H1 (cell line): ENCODE data around the gene DAAM1. TPM values are rescaled to one million over a fixed set of nuclear protein-coding genes. Genes with fewer than 3 reads are reported as not detected.

Source experiments
- CTCF ChIA-PET: fragments of 300-600 bp; sonication (Branson Sonifier 250); formaldehyde crosslinking; loops from one replicate; lab custom pipeline; 2021; ENCODE audit not compliant: partially characterized antibody; lab: Charles Lee
- POLR2A ChIA-PET: fragments of 300-600 bp; sonication (Branson Sonifier 250); formaldehyde crosslinking; loops from one replicate; lab custom pipeline; 2021; ENCODE audit warnings: inconsistent platforms; ENCODE audit not compliant: partially characterized antibody; lab: Charles Lee
- DNase-seq, 2 experiments: peaks; one replicate each; pipeline versions ENCODE4 v3.0.0 to v3.0.0-alpha.2; 2010 to 2022; ENCODE audit warnings: low spot score in 2 of 2, low read depth in 1 of 2, mixed read lengths in 1 of 2
- FAIRE-seq: peaks from 2 replicates; lab custom pipeline; 2011; peaks lifted over from hg19 to GRCh38; lab: Jason Lieb, UNC
- H2AFZ ChIP-seq: 2 replicates; pipeline ENCODE4 v1.8.1; 2012; ENCODE audit warnings: low read length, inconsistent platforms
- H2AK5ac ChIP-seq: 2 replicates; pipeline ENCODE4 v1.6.1; 2013; ENCODE audit warnings: low read depth, low read length
- H2BK120ac ChIP-seq: replicated peaks from 2 replicates; pipeline ENCODE3; 2013; ENCODE audit warnings: low read depth, low read length, inconsistent platforms
- H2BK12ac ChIP-seq: 2 replicates; pipeline ENCODE4 v1.6.1; 2013; ENCODE audit warnings: low read depth, low read length
- H2BK15ac ChIP-seq: 2 replicates; pipeline ENCODE4 v1.6.1; 2013; ENCODE audit warnings: low read length
- H2BK20ac ChIP-seq: 2 replicates; pipeline ENCODE4 v1.6.1; 2013; ENCODE audit warnings: low read length
- H2BK5ac ChIP-seq: 2 replicates; pipeline ENCODE4 v1.6.1; 2013; ENCODE audit warnings: low read depth, low read length
- H3K14ac ChIP-seq: 2 replicates; pipeline ENCODE4 v1.6.1; 2013; ENCODE audit warnings: inconsistent platforms; ENCODE audit not compliant: insufficient read length
- H3K18ac ChIP-seq: 2 replicates; pipeline ENCODE4 v1.6.1; 2013; ENCODE audit warnings: low read length; ENCODE audit errors: extremely low read depth
- H3K23ac ChIP-seq: 2 replicates; pipeline ENCODE4 v1.6.1; 2013; ENCODE audit warnings: inconsistent platforms; ENCODE audit not compliant: insufficient read length
- H3K23me2 ChIP-seq: 2 replicates; pipeline ENCODE4 v1.6.1; 2013; ENCODE audit warnings: low read depth, low read length
- H3K27ac ChIP-seq: 2 replicates; pipeline ENCODE4 v1.6.1; 2011; ENCODE audit warnings: low read depth, low read length, inconsistent platforms
- H3K27me3 ChIP-seq, 4 experiments: replicated peaks in 1 of 4; 1 replicate in 1 of 4; 2 replicates in 3 of 4; pipeline versions ENCODE4 v1.6.1 to v1.8.1; 2011 to 2013; ENCODE audit warnings: low read length in 3 of 4, mild to moderate bottlenecking in 3 of 4, inconsistent platforms in 2 of 4, mixed read lengths in 2 of 4, moderate library complexity in 1 of 4; ENCODE audit not compliant: control insufficient read depth in 3 of 4, insufficient read depth in 3 of 4; ENCODE audit errors: extremely low read depth in 1 of 4
- H3K36me3 ChIP-seq, 4 experiments: 2 replicates each; pipeline versions ENCODE4 v1.6.1 to v1.8.1; 2011 to 2013; ENCODE audit warnings: mild to moderate bottlenecking in 4 of 4, low read length in 3 of 4, moderate library complexity in 2 of 4, control low read depth in 1 of 4, inconsistent platforms in 1 of 4; ENCODE audit not compliant: insufficient read depth in 4 of 4, control insufficient read depth in 2 of 4
- H3K4ac ChIP-seq: replicated peaks from 2 replicates; pipeline ENCODE3; 2013; ENCODE audit warnings: low read length, low read depth, mixed read lengths, inconsistent platforms; ENCODE audit not compliant: insufficient read length
- H3K4me1 ChIP-seq, 4 experiments: replicated peaks in 1 of 4; 1 replicate in 1 of 4; 2 replicates in 3 of 4; pipeline versions ENCODE4 v1.6.1 to v1.8.1; 2011 to 2013; ENCODE audit warnings: low read length in 3 of 4, inconsistent platforms in 2 of 4, mixed read lengths in 1 of 4; ENCODE audit not compliant: insufficient read depth in 4 of 4, control insufficient read depth in 3 of 4
- H3K4me2 ChIP-seq, 2 experiments: 2 replicates each; pipeline versions ENCODE4 v1.6.1 to v1.8.1; 2011 to 2013; ENCODE audit warnings: low read depth in 2 of 2, low read length in 2 of 2, control low read depth in 1 of 2, inconsistent platforms in 1 of 2, mild to moderate bottlenecking in 1 of 2; ENCODE audit not compliant: insufficient read depth in 1 of 2
- H3K4me3 ChIP-seq, 4 experiments: fragments of 200-600, 300-600 bp in 1 of 4; sonication (generic), shearing (Covaris generic), sonication (Bioruptor Twin) in 1 of 4; 2 replicates each; pipeline versions ENCODE4 v1.5.1 to v1.8.1; 2011 to 2016; ENCODE audit warnings: low read length in 4 of 4, low read depth in 3 of 4, control low read depth in 2 of 4, inconsistent platforms in 2 of 4, mild to moderate bottlenecking in 2 of 4, mixed read lengths in 1 of 4, moderate library complexity in 1 of 4; ENCODE audit not compliant: insufficient read depth in 2 of 4; ENCODE audit errors: extremely low read depth in 1 of 4
- H3K56ac ChIP-seq: replicated peaks from 2 replicates; pipeline ENCODE3; 2013; ENCODE audit warnings: low read depth, mild to moderate bottlenecking, mixed read lengths, low read length, inconsistent platforms; ENCODE audit not compliant: insufficient read length
- H3K79me1 ChIP-seq: 2 replicates; pipeline ENCODE4 v1.6.1; 2013; ENCODE audit warnings: low read depth, low read length, control low read depth
- H3K79me2 ChIP-seq, 2 experiments: 2 replicates each; pipeline versions ENCODE4 v1.6.1 to v1.8.1; 2012 to 2013; ENCODE audit warnings: low read length in 2 of 2, mild to moderate bottlenecking in 2 of 2, inconsistent platforms in 1 of 2; ENCODE audit not compliant: insufficient read depth in 2 of 2, control insufficient read depth in 1 of 2
- H3K9ac ChIP-seq, 4 experiments: replicated peaks in 1 of 4; 1 replicate in 1 of 4; 2 replicates in 3 of 4; pipeline versions ENCODE4 v1.6.1 to v1.8.1; 2011 to 2013; ENCODE audit warnings: low read depth in 3 of 4, low read length in 3 of 4, control low read depth in 2 of 4, mild to moderate bottlenecking in 2 of 4, moderate library complexity in 2 of 4, inconsistent platforms in 1 of 4; ENCODE audit errors: extremely low read depth in 1 of 4
- H3K9me3 ChIP-seq, 2 experiments: 2 replicates each; pipeline versions ENCODE4 v1.6.1 to v1.8.1; 2012 to 2013; ENCODE audit warnings: mild to moderate bottlenecking in 2 of 2, moderate library complexity in 2 of 2, control low read depth in 1 of 2, inconsistent platforms in 1 of 2, low read depth in 1 of 2, low read length in 1 of 2, mixed read lengths in 1 of 2; ENCODE audit not compliant: insufficient read depth in 2 of 2
- H4K20me1 ChIP-seq, 2 experiments: replicated peaks in 1 of 2; 2 replicates each; pipeline versions ENCODE3 to v1.8.1; 2011 to 2013; ENCODE audit warnings: inconsistent platforms in 2 of 2, low read length in 2 of 2, mild to moderate bottlenecking in 1 of 2; ENCODE audit not compliant: insufficient read depth in 2 of 2, control insufficient read depth in 1 of 2
- H4K5ac ChIP-seq: 2 replicates; pipeline ENCODE4 v1.6.1; 2013; ENCODE audit warnings: low read length, low read depth, mixed read lengths, inconsistent platforms; ENCODE audit not compliant: insufficient read length
- H4K8ac ChIP-seq: 2 replicates; pipeline ENCODE4 v1.8.0; 2013; ENCODE audit warnings: mild to moderate bottlenecking, moderate library complexity, low read length, inconsistent platforms; ENCODE audit not compliant: insufficient read depth; ENCODE audit errors: extremely low read depth
- H4K91ac ChIP-seq: replicated peaks from 2 replicates; pipeline ENCODE3; 2013; ENCODE audit warnings: low read length, mixed read lengths, inconsistent platforms; ENCODE audit not compliant: insufficient read length
- ATF3 ChIP-seq: IDR thresholded peaks from 2 replicates; pipeline ENCODE4 v1.6.1; 2011; ENCODE audit warnings: low read depth, mild to moderate bottlenecking, low read length; ENCODE audit not compliant: insufficient read depth
- TEAD4 ChIP-seq: IDR thresholded peaks from 2 replicates; pipeline ENCODE4 v1.6.1; 2012; ENCODE audit warnings: low read depth, low read length, inconsistent platforms, mixed read lengths
- WGBS, 2 experiments: shearing (Covaris generic) in 1 of 2; methylation state at CpG; one replicate each; pipeline versions ENCODE4 v1.1.6 to v1.1.7; 2013 to 2015; ENCODE audit warnings: low lambda C conversion rate in 2 of 2, mixed read lengths in 2 of 2, inconsistent platforms in 1 of 2, low coverage in 1 of 2, missing lambda C conversion rate in 1 of 2; ENCODE audit not compliant: insufficient replicate concordance in 2 of 2, insufficient coverage in 1 of 2, insufficient read length in 1 of 2; ENCODE audit errors: extremely low coverage in 1 of 2, missing lambda C conversion rate in 1 of 2; 5-methylcytosine and 5-hydroxymethylcytosine counted together
- polyA plus RNA-seq, 7 experiments: library from polyadenylated mRNA; depleted of rRNA in 3 of 7; stranded (reverse) in 5 of 7; unstranded in 2 of 7; fragments of >200 nt in 5 of 7; fragments of 200-250 nt in 2 of 7; gene quantifications; 1 replicate in 5 of 7; 2 replicates in 1 of 7; 4 replicates in 1 of 7; pipeline versions ENCODE4 v1.2.1 to v1.2.3, GENCODE V29; 2011 to 2013; ENCODE audit warnings: missing spikeins in 2 of 7, mixed read lengths in 2 of 7
- total RNA-seq: library from RNA; stranded (reverse); fragmentation: NEBNext Ultra II Directional; extraction: Animal tissue kit (Norgen Biotek cat#: 25700); gene quantifications from 2 replicates; pipeline ENCODE4 v1.2.1, GENCODE V29; 2021

DAAM1 gene
- total and polyA plus RNA-seq, 2 of the 8 experiments (the other 6 are each of a cell fraction or from before 2014, with no cell fraction given) = 5.0 to 44.9 TPM

- FAIRE-seq = no peak
Observed at GRCh38 chr14:59214702-59215302, 26.3 kb downstream of the DAAM1 start.

More at GRCh38 chr14:59214702-59215302, 26.3 kb downstream of the DAAM1 start:
- Histone ChIP-seq H3K27me3 (no peaks in the 10 kb centered on the region), H3K79me1 (peaks cover 5% of the 10 kb centered on the region), H2BK5ac (no peak overlapping the region), H3K9me3 (no peaks in the 10 kb centered on the region), H3K4me2 (no peak overlapping the region), H4K8ac (no peak overlapping the region), H2AK5ac (no peak overlapping the region), H3K14ac (no peak overlapping the region), H3K79me2 (peaks cover 0 to 19% of the 10 kb centered on the region in 2 experiments; a peak in 2 of 4 replicates), H4K5ac (no peak overlapping the region), H2AFZ (no peak overlapping the region), H3K23ac (no peak overlapping the region), H2BK20ac (no peak overlapping the region), H2BK120ac (no peak overlapping the region), H2BK12ac (no peak overlapping the region), H3K27ac (no peak overlapping the region), H3K9ac (no peak overlapping the region), H3K56ac (no peak overlapping the region), H3K4me3 (no peak overlapping the region), H3K4me1 (peaks cover 0 to 11% (median 8%) of the 10 kb centered on the region in 4 experiments; a peak in 3 of 7 replicates), H3K18ac (no peak overlapping the region), H3K36me3 (no peaks in the 10 kb centered on the region), H4K20me1 (no peaks in the 10 kb centered on the region), H2BK15ac (no peak overlapping the region), H3K23me2 (no peaks in the 10 kb centered on the region), H4K91ac (no peak overlapping the region), H3K4ac (no peak overlapping the region)
- ChIA-PET CTCF (interaction anchor here (0.8 to 1.0 kb wide), 2 partner anchors 23 to 24 kb away, joined by 3 to 4 read pairs; no protein-coding TSS in a partner anchor), POLR2A (no interaction called here)
- no peak for DNase-seq
- WGBS, 2 experiments = 97% methylated on average over 3 of the region's 3 CpGs; no CpG with 5 or more reads in 1 of the 2 experiments
- TF ChIP-seq ATF3 (no peak), TEAD4 (no peak)
